Nephron progenitor cell (in vitro differentiated cells): Measurements from ENCODE around the gene WDR59.

ENCODE experiments used
- DNase-seq: peaks from one replicate; pipeline ENCODE4 v3.0.0; 2021
- H3K27ac Mint-ChIP-seq: 2 replicates; pipeline ENCODE4 v1.8.0; 2021; ENCODE audit warnings: mild to moderate bottlenecking, moderate library complexity, mixed read lengths
- H3K27me3 Mint-ChIP-seq: 2 replicates; pipeline ENCODE4 v1.8.0; 2021; ENCODE audit warnings: mild to moderate bottlenecking, low read depth, mixed read lengths; ENCODE audit not compliant: poor library complexity
- H3K36me3 Mint-ChIP-seq: 2 replicates; pipeline ENCODE4 v1.8.0; 2021; ENCODE audit warnings: low read depth, mixed read lengths
- H3K4me1 Mint-ChIP-seq: 2 replicates; pipeline ENCODE4 v1.8.0; 2021; ENCODE audit warnings: mixed read lengths
- H3K4me3 Mint-ChIP-seq: 2 replicates; pipeline ENCODE4 v1.8.0; 2021; ENCODE audit warnings: mild to moderate bottlenecking, moderate library complexity, mixed read lengths
- H3K9me3 Mint-ChIP-seq: 2 replicates; pipeline ENCODE4 v1.8.0; 2021; ENCODE audit warnings: mild to moderate bottlenecking, moderate library complexity, mixed read lengths
- CTCF ChIP-seq: fragments of 200-600 bp; sonication (generic); IDR thresholded peaks from 2 replicates; pipeline ENCODE4 v1.5.0; 2021; ENCODE audit warnings: antibody characterized with exemption

The WDR59 gene

GRCh38 chr16:74837056-74837455 is 147.9 kb downstream of the WDR59 start:
- Mint-ChIP-seq H3K36me3 (no peaks in the 10 kb centered on the region), H3K4me3 (no peak overlapping the region), H3K27me3 (peaks cover 8% of the 10 kb centered on the region), H3K27ac (no peak overlapping the region), H3K9me3 (no peaks in the 10 kb centered on the region), H3K4me1 (peaks cover 5% of the 10 kb centered on the region)
- no peak for TF ChIP-seq CTCF
- no peak for DNase-seq

- no peak overlapping the region for H3K27ac Mint-ChIP-seq
- H3K4me3 Mint-ChIP-seq: no peak overlapping the region
- no peaks in the 10 kb centered on the region for H3K36me3 Mint-ChIP-seq
- H3K27me3 Mint-ChIP-seq: peaks cover 4% of the 10 kb centered on the region
- peaks cover 5% of the 10 kb centered on the region for H3K4me1 Mint-ChIP-seq
- no peak for TF ChIP-seq CTCF
- DNase-seq: no peak
- no peaks in the 10 kb centered on the region for H3K9me3 Mint-ChIP-seq
Observed at GRCh38 chr16:74836111-74836671, 148.7 kb downstream of the WDR59 start.

GRCh38 chr16:74832228-74832627 is 152.7 kb downstream of the WDR59 start:
- Mint-ChIP-seq H3K27ac (no peak overlapping the region), H3K4me3 (no peak overlapping the region), H3K4me1 (no peaks in the 10 kb centered on the region), H3K27me3 (peaks cover 8% of the 10 kb centered on the region), H3K36me3 (no peaks in the 10 kb centered on the region), H3K9me3 (peaks cover 19% of the 10 kb centered on the region)
- no peak for TF ChIP-seq CTCF
- DNase-seq: no peak

GRCh38 chr16:74831467-74831866 is 153.5 kb downstream of the WDR59 start:
- H3K27ac Mint-ChIP-seq: no peak overlapping the region

GRCh38 chr16:74830648-74831047 is 154.3 kb downstream of the WDR59 start:
- no peak for TF ChIP-seq CTCF
- peaks cover 19% of the 10 kb centered on the region for H3K9me3 Mint-ChIP-seq
- no peaks in the 10 kb centered on the region for H3K36me3 Mint-ChIP-seq
- no peak for DNase-seq
- no peaks in the 10 kb centered on the region for H3K4me1 Mint-ChIP-seq
- no peak overlapping the region for H3K4me3 Mint-ChIP-seq
- peaks cover 8% of the 10 kb centered on the region for H3K27me3 Mint-ChIP-seq
- H3K27ac Mint-ChIP-seq: no peak overlapping the region

More at GRCh38 chr16:74831467-74831866, 153.5 kb downstream of the WDR59 start:
- no peak for DNase-seq
- Mint-ChIP-seq H3K4me1 (no peaks in the 10 kb centered on the region), H3K36me3 (no peaks in the 10 kb centered on the region), H3K27me3 (peaks cover 8% of the 10 kb centered on the region), H3K9me3 (peaks cover 19% of the 10 kb centered on the region), H3K4me3 (no peak overlapping the region)
- no peak for TF ChIP-seq CTCF

- no peaks in the 10 kb centered on the region for H3K36me3 Mint-ChIP-seq
- H3K27me3 Mint-ChIP-seq: peaks cover 7% of the 10 kb centered on the region
- H3K4me1 Mint-ChIP-seq: no peaks in the 10 kb centered on the region
- H3K4me3 Mint-ChIP-seq: no peak overlapping the region
- peaks cover 20% of the 10 kb centered on the region for H3K9me3 Mint-ChIP-seq
- no peak for DNase-seq
- no peak overlapping the region for H3K27ac Mint-ChIP-seq
- TF ChIP-seq CTCF: no peak
Observed at GRCh38 chr16:74829637-74830036, 155.3 kb downstream of the WDR59 start.
